Neural crest cell (in vitro differentiated cells): ENCODE measurements around the gene MBD5. TPM values are rescaled to one million over a fixed set of nuclear protein-coding genes. Genes with fewer than 3 reads are reported as not detected.
"Not testable (repeated sequence)": the region's sequence is repeated elsewhere in the genome, so short reads cannot be mapped to it uniquely, and the experiment has no call there.

Source experiments
- DNase-seq: peaks from one replicate; pipeline ENCODE4 v3.0.0; 2021; ENCODE audit warnings: low read depth, mixed read lengths, low spot score
- H3K27ac Mint-ChIP-seq: one replicate; pipeline ENCODE4 v1.8.0; 2021; ENCODE audit warnings: mild to moderate bottlenecking, mixed read lengths; ENCODE audit not compliant: unreplicated experiment
- H3K27me3 Mint-ChIP-seq: 2 replicates; pipeline ENCODE4 v1.8.0; 2021; ENCODE audit warnings: low read depth, mild to moderate bottlenecking, mixed read lengths
- H3K36me3 Mint-ChIP-seq: 2 replicates; pipeline ENCODE4 v1.8.0; 2021; ENCODE audit warnings: low read depth, mild to moderate bottlenecking, mixed read lengths
- H3K4me1 Mint-ChIP-seq: 2 replicates; pipeline ENCODE4 v1.8.0; 2021; ENCODE audit warnings: mixed read lengths
- H3K4me3 Mint-ChIP-seq: one replicate; pipeline ENCODE4 v1.8.0; 2021; ENCODE audit warnings: mild to moderate bottlenecking, mixed read lengths
- H3K9me3 Mint-ChIP-seq: 2 replicates; pipeline ENCODE4 v1.8.0; 2021; ENCODE audit warnings: mixed read lengths
- total RNA-seq: library from RNA; stranded (reverse); gene quantifications from 2 replicates; pipeline ENCODE4 v1.2.1, GENCODE V29; 2021
- TF ChIP-seq, protein P1 (sequence below): fragments of 200-600 bp; sonication (generic); conservative IDR thresholded peaks from 2 replicates; pipeline ENCODE4 v1.5.0; 2021; ENCODE audit warnings: antibody characterized with exemption, mild to moderate bottlenecking

Gene MBD5
- total RNA-seq, 1 donor from 2014 or later: 51.1 TPM

DNA sequence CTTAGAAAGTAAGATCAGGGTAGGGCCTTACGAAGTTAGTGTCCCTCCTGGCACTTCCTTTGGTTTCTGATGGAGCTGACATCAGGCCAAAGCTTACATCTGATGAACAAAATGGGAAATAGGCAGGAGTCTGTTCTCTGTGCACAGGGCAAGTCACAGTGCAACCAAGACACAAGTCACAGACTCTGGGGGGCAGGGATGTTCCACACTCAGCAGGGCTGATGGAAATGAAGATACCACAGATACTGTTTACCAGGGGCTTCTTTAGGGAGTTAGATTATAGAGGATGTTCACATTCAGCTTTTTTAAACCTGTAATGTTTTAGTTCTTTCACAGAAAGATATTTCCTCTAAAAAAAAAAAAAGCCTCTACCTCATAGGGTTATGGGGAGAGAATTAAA lies 517.5 kb downstream of the MBD5 start:
- Mint-ChIP-seq H3K9me3 (no peaks in the 10 kb centered on the region), H3K36me3 (no peaks in the 10 kb centered on the region), H3K4me3 (no peak overlapping the region), H3K27me3 (peaks cover under 1% of the 10 kb centered on the region), H3K4me1 (no peaks in the 10 kb centered on the region), H3K27ac (no peak overlapping the region)
- TF ChIP-seq, protein P1, sequence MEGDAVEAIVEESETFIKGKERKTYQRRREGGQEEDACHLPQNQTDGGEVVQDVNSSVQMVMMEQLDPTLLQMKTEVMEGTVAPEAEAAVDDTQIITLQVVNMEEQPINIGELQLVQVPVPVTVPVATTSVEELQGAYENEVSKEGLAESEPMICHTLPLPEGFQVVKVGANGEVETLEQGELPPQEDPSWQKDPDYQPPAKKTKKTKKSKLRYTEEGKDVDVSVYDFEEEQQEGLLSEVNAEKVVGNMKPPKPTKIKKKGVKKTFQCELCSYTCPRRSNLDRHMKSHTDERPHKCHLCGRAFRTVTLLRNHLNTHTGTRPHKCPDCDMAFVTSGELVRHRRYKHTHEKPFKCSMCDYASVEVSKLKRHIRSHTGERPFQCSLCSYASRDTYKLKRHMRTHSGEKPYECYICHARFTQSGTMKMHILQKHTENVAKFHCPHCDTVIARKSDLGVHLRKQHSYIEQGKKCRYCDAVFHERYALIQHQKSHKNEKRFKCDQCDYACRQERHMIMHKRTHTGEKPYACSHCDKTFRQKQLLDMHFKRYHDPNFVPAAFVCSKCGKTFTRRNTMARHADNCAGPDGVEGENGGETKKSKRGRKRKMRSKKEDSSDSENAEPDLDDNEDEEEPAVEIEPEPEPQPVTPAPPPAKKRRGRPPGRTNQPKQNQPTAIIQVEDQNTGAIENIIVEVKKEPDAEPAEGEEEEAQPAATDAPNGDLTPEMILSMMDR: no peak
- DNase-seq: no peak

DNA sequence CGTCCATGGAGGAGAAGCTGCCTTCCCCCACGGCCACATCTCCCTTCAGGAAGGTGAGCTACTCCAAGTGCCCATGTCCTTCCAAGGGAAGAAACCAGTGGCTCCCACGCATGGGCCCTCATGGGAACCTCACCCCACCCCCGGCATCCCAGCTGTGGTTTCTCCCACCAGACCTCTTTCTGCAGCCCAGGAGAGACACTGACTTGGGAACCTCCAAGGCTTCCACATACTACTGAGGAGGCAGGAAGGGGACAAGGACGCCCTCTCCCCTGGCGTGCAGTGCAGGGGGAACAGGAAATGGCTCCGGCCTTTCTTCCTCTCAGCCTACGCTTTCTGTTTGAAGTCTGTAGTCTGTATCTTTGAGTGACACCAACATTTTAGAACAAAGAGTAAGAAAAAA lies 519.1 kb downstream of the MBD5 start:
- H3K9me3 Mint-ChIP-seq: no peaks in the 10 kb centered on the region
- no peaks in the 10 kb centered on the region for H3K4me1 Mint-ChIP-seq
- TF ChIP-seq, protein P1: no peak
- no peaks in the 10 kb centered on the region for H3K36me3 Mint-ChIP-seq
- no peak for DNase-seq
- no peaks in the 10 kb centered on the region for H3K27me3 Mint-ChIP-seq
- no peak overlapping the region for H3K27ac Mint-ChIP-seq
- H3K4me3 Mint-ChIP-seq: no peak overlapping the region

DNA sequence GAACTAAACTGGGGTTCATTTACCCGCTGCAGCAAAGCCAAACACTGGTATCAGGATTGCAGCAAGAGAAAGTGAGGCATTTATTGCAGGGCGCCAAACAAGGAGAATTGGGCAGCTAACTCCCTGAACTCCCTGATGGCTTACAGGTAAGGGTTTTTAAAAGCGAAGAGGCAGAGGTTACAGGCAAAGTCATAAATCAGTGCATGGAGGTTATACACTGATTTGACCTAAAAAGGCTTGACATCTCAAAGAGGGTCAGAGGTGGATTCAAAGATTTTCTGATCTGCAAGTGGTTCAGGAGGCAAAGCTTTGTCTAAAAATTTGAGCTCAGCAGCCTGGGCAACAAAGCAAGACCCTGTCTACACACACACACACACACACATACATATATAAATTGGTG lies 520.9 kb downstream of the MBD5 start:
- Mint-ChIP-seq H3K9me3 (no peaks in the 10 kb centered on the region), H3K4me3 (no peak overlapping the region), H3K36me3 (no peaks in the 10 kb centered on the region), H3K27ac (no peak overlapping the region), H3K27me3 (no peaks in the 10 kb centered on the region), H3K4me1 (no peaks in the 10 kb centered on the region)
- DNase-seq: no peak
- TF ChIP-seq, protein P1: no peak

DNA sequence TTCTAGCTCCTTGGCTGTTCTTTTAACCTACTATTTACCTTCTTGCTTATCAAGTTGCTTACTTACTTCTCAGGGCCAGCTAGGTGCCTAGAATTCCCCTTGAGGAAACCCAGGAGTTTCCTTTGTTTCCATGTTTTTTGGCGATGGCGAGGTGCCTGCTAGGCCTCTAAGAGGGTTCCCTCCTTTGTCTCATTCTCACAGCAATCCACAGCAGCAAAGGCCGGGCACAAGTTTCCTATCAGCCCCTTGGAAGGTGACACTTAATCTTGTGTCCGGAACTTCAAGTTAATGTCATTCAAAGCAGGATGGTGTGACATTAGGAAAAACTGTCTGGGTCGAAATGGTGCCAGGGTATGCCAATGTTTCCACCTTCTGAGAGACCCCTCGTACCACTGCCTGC lies 521.7 kb downstream of the MBD5 start:
- TF ChIP-seq, protein P1: no peak
- Mint-ChIP-seq H3K36me3 (no peaks in the 10 kb centered on the region), H3K27me3 (no peaks in the 10 kb centered on the region), H3K27ac (no peak overlapping the region), H3K4me3 (no peak overlapping the region), H3K4me1 (no peaks in the 10 kb centered on the region), H3K9me3 (no peaks in the 10 kb centered on the region)
- DNase-seq: no peak

DNA sequence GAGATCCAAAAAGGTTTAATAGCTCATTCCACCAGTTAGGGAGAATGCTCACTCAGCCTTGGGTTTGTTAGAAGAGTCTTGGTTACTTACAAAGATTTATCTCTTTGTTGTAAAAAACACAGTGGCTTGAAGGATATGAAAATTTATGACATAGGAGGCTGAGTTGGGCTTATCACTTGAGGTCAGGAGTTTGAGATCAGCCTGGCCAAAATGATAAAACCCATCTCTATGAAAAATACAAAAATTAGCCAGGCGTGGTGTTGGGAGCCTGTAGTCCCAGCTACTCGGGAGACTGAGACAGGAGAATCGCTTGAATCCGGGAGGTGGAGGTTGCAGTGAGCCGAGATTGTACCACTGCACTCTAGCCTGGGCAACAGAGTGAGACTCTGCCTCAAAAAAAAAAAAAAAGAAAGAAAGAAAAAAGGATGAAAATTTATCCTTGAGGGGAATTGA lies 522.2 kb downstream of the MBD5 start:
- H3K27me3 Mint-ChIP-seq, H3K4me3 Mint-ChIP-seq, H3K36me3 Mint-ChIP-seq, DNase-seq, H3K4me1 Mint-ChIP-seq, H3K27ac Mint-ChIP-seq, H3K9me3 Mint-ChIP-seq: not testable (repeated sequence)

DNA sequence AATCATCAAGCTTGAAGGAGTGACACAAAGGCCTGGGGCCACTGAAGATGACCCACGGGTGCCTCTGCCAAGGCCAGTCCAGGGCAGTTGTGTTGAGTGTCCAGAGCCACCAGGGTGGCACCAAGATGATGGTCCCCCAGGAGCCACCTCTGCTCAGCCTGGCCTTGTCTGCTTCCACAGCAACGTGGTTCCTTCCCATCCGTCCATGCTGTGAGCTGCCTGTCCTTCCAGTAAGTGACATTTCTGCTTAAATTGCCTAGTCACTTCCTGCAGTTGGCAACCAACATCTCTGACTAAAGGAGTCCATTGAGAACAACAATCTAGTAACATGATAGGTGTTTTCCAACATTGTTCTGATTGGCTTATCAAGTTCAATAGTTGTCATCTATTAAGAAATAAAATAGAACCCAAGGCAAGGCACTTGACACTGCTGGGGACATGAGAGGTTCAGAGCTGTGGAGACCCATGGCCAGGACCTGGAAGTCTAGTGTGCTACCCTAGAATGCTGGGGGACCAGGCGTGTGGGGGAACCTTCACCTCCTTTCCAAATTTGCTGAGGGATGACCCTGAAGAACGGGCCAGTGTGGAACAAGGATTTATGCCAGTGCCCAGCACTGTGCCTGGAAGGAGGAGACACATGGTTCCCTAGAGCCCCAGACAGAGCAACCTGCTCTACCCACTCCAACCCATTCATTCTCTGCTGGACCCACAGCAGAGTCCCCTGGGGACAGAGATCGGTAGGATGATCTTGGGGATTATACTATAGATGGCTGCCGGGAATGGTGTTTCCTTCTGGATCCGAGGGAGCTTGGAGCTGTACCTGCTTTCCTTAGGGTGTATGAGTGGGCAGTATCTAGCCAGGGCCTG lies 524.7 kb downstream of the MBD5 start:
- Mint-ChIP-seq H3K4me3 (no peak overlapping the region), H3K4me1 (no peaks in the 10 kb centered on the region), H3K9me3 (no peaks in the 10 kb centered on the region), H3K27ac (no peak overlapping the region), H3K27me3 (no peaks in the 10 kb centered on the region), H3K36me3 (no peaks in the 10 kb centered on the region)
- TF ChIP-seq, protein P1: no peak
- no peak for DNase-seq
